Measurements from ENCODE around the gene CAPN13. TPM values are rescaled to one million over a fixed set of nuclear protein-coding genes. Genes with fewer than 3 reads are reported as not detected.

The CAPN13 gene
- total and polyA plus RNA-seq, 4 donors = 0.13 to 0.42 TPM; not detected in 2

GRCh38 chr2:30706534-30707303 is 100.5 kb downstream of the CAPN13 start:
- WGBS = 60% methylated on average over 12 of the region's 12 CpGs
- Histone ChIP-seq H3K27ac (ENCODE audit: low read depth in 1 of 2, low read length in 2 of 2) (no peak overlapping the region), H3K9me3 (ENCODE audit: control insufficient read depth in 4 of 4, low read length in 3 of 4) (peaks cover 0 to 14% (median 3%) of the 10 kb centered on the region in 4 donors), H3K27me3 (ENCODE audit: control insufficient read depth in 4 of 4, insufficient read depth in 4 of 4, low read length in 3 of 4) (no peaks in the 10 kb centered on the region), H3K4me1 (ENCODE audit: control insufficient read depth in 4 of 4, insufficient read depth in 4 of 4, low read length in 3 of 4) (no peaks in the 10 kb centered on the region), H3K4me3 (ENCODE audit: low read depth in 1 of 3, low read length in 3 of 3) (no peak overlapping the region), H3K9ac (ENCODE audit: low read depth in 1 of 2, low read length in 2 of 2) (no peak overlapping the region), H3K36me3 (ENCODE audit: control insufficient read depth in 4 of 4, insufficient read depth in 3 of 4, low read depth in 1 of 4, low read length in 3 of 4) (no peaks in the 10 kb centered on the region)
- peak; percentile 76 for DNase-seq (ENCODE audit: low spot score)
- TF ChIP-seq RXRA (IDR thresholded peaks at IDR 0.05) (no peak), CTCF (IDR thresholded peaks at IDR 0.05; ENCODE audit: low read depth, low read length, missing input control) (peak; percentile 82), FOXA1 (IDR thresholded peaks at IDR 0.05) (no peak), HNF4A (conservative IDR thresholded peaks at IDR 0.05) (no peak), HNF4G (IDR thresholded peaks at IDR 0.05) (no peak), GABPA (IDR thresholded peaks at IDR 0.05 in 1 of 2, conservative IDR thresholded peaks at IDR 0.05 in 1 of 2) (no peak), NR2F2 (IDR thresholded peaks at IDR 0.05) (no peak), JUND (IDR thresholded peaks at IDR 0.05) (no peak), RAD21 (IDR thresholded peaks at IDR 0.05) (peak; percentile 98 to 100), ATF3 (IDR thresholded peaks at IDR 0.05) (no peak)

- no peak for TF ChIP-seq TAF1 (conservative IDR thresholded peaks at IDR 0.05)
- no peak for TF ChIP-seq MAX (IDR thresholded peaks at IDR 0.05)
- TF ChIP-seq NR2F2 (IDR thresholded peaks at IDR 0.05) = no peak
- TF ChIP-seq SP1 (IDR thresholded peaks at IDR 0.05) = no peak
- TF ChIP-seq HNF4G (IDR thresholded peaks at IDR 0.05) = no peak
- no peak for TF ChIP-seq HNF4A (conservative IDR thresholded peaks at IDR 0.05)
- no peak for TF ChIP-seq JUND (IDR thresholded peaks at IDR 0.05)
- TF ChIP-seq RAD21 (IDR thresholded peaks at IDR 0.05) = no peak
- TF ChIP-seq FOXA2 (IDR thresholded peaks at IDR 0.05) = no peak
- H3K36me3 ChIP-seq (ENCODE audit: control insufficient read depth in 4 of 4, insufficient read depth in 3 of 4, low read depth in 1 of 4, low read length in 3 of 4) = no peaks in the 10 kb centered on the region
- H3K27ac ChIP-seq (ENCODE audit: low read depth in 1 of 2, low read length in 2 of 2) = no peak overlapping the region
- WGBS = 94% methylated on average over 10 of the region's 10 CpGs
- H3K9ac ChIP-seq (ENCODE audit: low read depth in 1 of 2, low read length in 2 of 2) = no peak overlapping the region
- DNase-seq (ENCODE audit: low spot score) = peak; percentile 25
- H3K4me1 ChIP-seq (ENCODE audit: control insufficient read depth in 4 of 4, insufficient read depth in 4 of 4, low read length in 3 of 4) = no peaks in the 10 kb centered on the region
- no peaks in the 10 kb centered on the region for H3K27me3 ChIP-seq (ENCODE audit: control insufficient read depth in 4 of 4, insufficient read depth in 4 of 4, low read length in 3 of 4)
- no peak overlapping the region for H3K4me3 ChIP-seq (ENCODE audit: low read depth in 1 of 3, low read length in 3 of 3)
- peaks cover 0 to 16% (median 3%) of the 10 kb centered on the region in 4 donors for H3K9me3 ChIP-seq (ENCODE audit: control insufficient read depth in 4 of 4, low read length in 3 of 4)
These were observed 101.3 kb downstream of the CAPN13 start for GRCh38 chr2:30705711-30706533.

- Histone ChIP-seq H3K36me3 (ENCODE audit: control insufficient read depth in 4 of 4, insufficient read depth in 3 of 4, low read depth in 1 of 4, low read length in 3 of 4) (no peaks in the 10 kb centered on the region), H3K27me3 (ENCODE audit: control insufficient read depth in 4 of 4, insufficient read depth in 4 of 4, low read length in 3 of 4) (no peaks in the 10 kb centered on the region), H3K27ac (ENCODE audit: low read depth in 1 of 2, low read length in 2 of 2) (no peak overlapping the region), H3K9ac (ENCODE audit: low read depth in 1 of 2, low read length in 2 of 2) (no peak overlapping the region), H3K4me3 (ENCODE audit: low read depth in 1 of 3, low read length in 3 of 3) (no peak overlapping the region), H3K4me1 (ENCODE audit: control insufficient read depth in 4 of 4, insufficient read depth in 4 of 4, low read length in 3 of 4) (no peaks in the 10 kb centered on the region), H3K9me3 (ENCODE audit: control insufficient read depth in 4 of 4, low read length in 3 of 4) (peaks cover 0 to 19% (median 3%) of the 10 kb centered on the region in 4 donors)
- WGBS = 78% methylated on average over 5 of the region's 5 CpGs
- DNase-seq (ENCODE audit: low spot score) = peak; percentile 3
- TF ChIP-seq YY1 (IDR thresholded peaks at IDR 0.05) (no peak), NR2F2 (IDR thresholded peaks at IDR 0.05) (no peak), HNF4G (IDR thresholded peaks at IDR 0.05) (no peak), TAF1 (conservative IDR thresholded peaks at IDR 0.05) (no peak), MAX (IDR thresholded peaks at IDR 0.05) (no peak), FOXA1 (IDR thresholded peaks at IDR 0.05) (no peak), FOXA2 (IDR thresholded peaks at IDR 0.05) (no peak), ATF3 (IDR thresholded peaks at IDR 0.05) (no peak), RXRA (IDR thresholded peaks at IDR 0.05) (no peak), EGR1 (IDR thresholded peaks at IDR 0.05; ENCODE audit: low read depth in 2 of 2) (no peak), JUND (IDR thresholded peaks at IDR 0.05) (no peak), ZBTB33 (IDR thresholded peaks at IDR 0.05) (no peak), GABPA (IDR thresholded peaks at IDR 0.05 in 1 of 2, conservative IDR thresholded peaks at IDR 0.05 in 1 of 2) (no peak)
These were observed 102.2 kb downstream of the CAPN13 start for GRCh38 chr2:30705056-30705455.
